Stimulated activated naive CD4-positive, alpha-beta T cell treated with Interleukin-2 at 50 U/mL for 16 hours (primary cell): ENCODE measurements around the gene ADSS1.

Experiments used
- DNase-seq: peaks from one replicate; lab custom pipeline; 2025; lab: John Stamatoyannopoulos, UW

Gene ADSS1

GRCh38 chr14:104795781-104796686 is 72.0 kb downstream of the ADSS1 start:
- DNase-seq, result peak; percentile 49

- no peak for DNase-seq
Measured at GRCh38 chr14:104796687-104797081, 72.7 kb downstream of the ADSS1 start.
